ENCODE measurements around the gene CYP27C1. TPM values are rescaled to one million over a fixed set of nuclear protein-coding genes. Genes with fewer than 3 reads are reported as not detected.

CYP27C1 gene
- total RNA-seq, 1 donor from 2014 or later = 3.0 TPM

GRCh38 chr2:127235082-127235702 is 15.1 kb upstream of the CYP27C1 start:
- no peak for DNase-seq (ENCODE audit: low spot score)
- no peaks in the 10 kb centered on the region for H3K4me1 Mint-ChIP-seq
- Histone ChIP-seq H3F3A (ENCODE audit: low read depth) (peaks cover 8% of the 10 kb centered on the region), H2AFZ (replicated peaks) (no peak overlapping the region), H3K4me3 (no peak overlapping the region), H4K20me1 (ENCODE audit: low read depth) (no peaks in the 10 kb centered on the region), H3K4me2 (peak overlapping the region; percentile 38), H3K27me3 (no peaks in the 10 kb centered on the region), H3K9ac (no peak overlapping the region), H3K9me3 (ENCODE audit: low read depth) (no peaks in the 10 kb centered on the region), H3K36me3 (no peaks in the 10 kb centered on the region), H3K4me1 (peaks cover 9% of the 10 kb centered on the region), H3K79me2 (ENCODE audit: low read depth) (no peaks in the 10 kb centered on the region), H3K27ac (no peak overlapping the region)
- H3K27ac Mint-ChIP-seq = no peak overlapping the region
- no peak overlapping the region for H3K4me3 Mint-ChIP-seq
- TF ChIP-seq, protein P1, sequence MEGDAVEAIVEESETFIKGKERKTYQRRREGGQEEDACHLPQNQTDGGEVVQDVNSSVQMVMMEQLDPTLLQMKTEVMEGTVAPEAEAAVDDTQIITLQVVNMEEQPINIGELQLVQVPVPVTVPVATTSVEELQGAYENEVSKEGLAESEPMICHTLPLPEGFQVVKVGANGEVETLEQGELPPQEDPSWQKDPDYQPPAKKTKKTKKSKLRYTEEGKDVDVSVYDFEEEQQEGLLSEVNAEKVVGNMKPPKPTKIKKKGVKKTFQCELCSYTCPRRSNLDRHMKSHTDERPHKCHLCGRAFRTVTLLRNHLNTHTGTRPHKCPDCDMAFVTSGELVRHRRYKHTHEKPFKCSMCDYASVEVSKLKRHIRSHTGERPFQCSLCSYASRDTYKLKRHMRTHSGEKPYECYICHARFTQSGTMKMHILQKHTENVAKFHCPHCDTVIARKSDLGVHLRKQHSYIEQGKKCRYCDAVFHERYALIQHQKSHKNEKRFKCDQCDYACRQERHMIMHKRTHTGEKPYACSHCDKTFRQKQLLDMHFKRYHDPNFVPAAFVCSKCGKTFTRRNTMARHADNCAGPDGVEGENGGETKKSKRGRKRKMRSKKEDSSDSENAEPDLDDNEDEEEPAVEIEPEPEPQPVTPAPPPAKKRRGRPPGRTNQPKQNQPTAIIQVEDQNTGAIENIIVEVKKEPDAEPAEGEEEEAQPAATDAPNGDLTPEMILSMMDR (IDR thresholded peaks at IDR 0.05) = no peak
- TF ChIP-seq EZH2phosphoT487 (IDR thresholded peaks at IDR 0.05) = no peak
- no peak for TF ChIP-seq EZH2 (IDR thresholded peaks at IDR 0.05)
- no peaks in the 10 kb centered on the region for H3K36me3 Mint-ChIP-seq
- H3K9me3 Mint-ChIP-seq = peaks cover 9% of the 10 kb centered on the region
- peaks cover 4% of the 10 kb centered on the region for H3K27me3 Mint-ChIP-seq (ENCODE audit: insufficient read depth, low read depth)

- no peaks in the 10 kb centered on the region for H3K27me3 ChIP-seq
- H3K4me1 ChIP-seq = peaks cover 9% of the 10 kb centered on the region
- TF ChIP-seq EZH2phosphoT487 (IDR thresholded peaks at IDR 0.05) (no peak), EZH2 (IDR thresholded peaks at IDR 0.05) (no peak)
- TF ChIP-seq, protein P1 (IDR thresholded peaks at IDR 0.05) = no peak
- Mint-ChIP-seq H3K4me3 (no peak overlapping the region), H3K36me3 (no peaks in the 10 kb centered on the region), H3K9me3 (peaks cover 7% of the 10 kb centered on the region), H3K4me1 (no peaks in the 10 kb centered on the region), H3K27ac (no peak overlapping the region), H3K27me3 (ENCODE audit: insufficient read depth, low read depth) (peaks cover 2% of the 10 kb centered on the region)
- no peaks in the 10 kb centered on the region for H3K79me2 ChIP-seq (ENCODE audit: low read depth)
- no peak overlapping the region for H3K4me2 ChIP-seq
- H3K9me3 ChIP-seq (ENCODE audit: low read depth) = no peaks in the 10 kb centered on the region
- no peak overlapping the region for H3K9ac ChIP-seq
- H3K36me3 ChIP-seq = no peaks in the 10 kb centered on the region
- H3F3A ChIP-seq (ENCODE audit: low read depth) = peaks cover 8% of the 10 kb centered on the region
- no peak for DNase-seq (ENCODE audit: low spot score)
- H3K4me3 ChIP-seq = no peak overlapping the region
- no peak overlapping the region for H2AFZ ChIP-seq (replicated peaks)
- no peak overlapping the region for H3K27ac ChIP-seq
- H4K20me1 ChIP-seq (ENCODE audit: low read depth) = no peaks in the 10 kb centered on the region
These were observed 13.6 kb upstream of the CYP27C1 start for GRCh38 chr2:127233710-127234109.

GRCh38 chr2:127231130-127231865 is 11.2 kb upstream of the CYP27C1 start:
- Histone ChIP-seq H3K79me2 (ENCODE audit: low read depth) (no peaks in the 10 kb centered on the region), H3K9ac (no peak overlapping the region), H4K20me1 (ENCODE audit: low read depth) (no peaks in the 10 kb centered on the region), H3F3A (ENCODE audit: low read depth) (peaks cover 8% of the 10 kb centered on the region), H3K4me1 (peaks cover 9% of the 10 kb centered on the region), H3K4me3 (no peak overlapping the region), H2AFZ (replicated peaks) (no peak overlapping the region), H3K9me3 (ENCODE audit: low read depth) (no peaks in the 10 kb centered on the region), H3K27ac (no peak overlapping the region), H3K27me3 (no peaks in the 10 kb centered on the region), H3K4me2 (no peak overlapping the region), H3K36me3 (no peaks in the 10 kb centered on the region)
- Mint-ChIP-seq H3K9me3 (no peaks in the 10 kb centered on the region), H3K27ac (no peak overlapping the region), H3K36me3 (no peaks in the 10 kb centered on the region), H3K27me3 (ENCODE audit: insufficient read depth, low read depth) (peaks cover 1% of the 10 kb centered on the region), H3K4me1 (no peaks in the 10 kb centered on the region), H3K4me3 (no peak overlapping the region)
- TF ChIP-seq EZH2 (IDR thresholded peaks at IDR 0.05) (no peak), EZH2phosphoT487 (IDR thresholded peaks at IDR 0.05) (no peak)
- TF ChIP-seq, protein P1 (IDR thresholded peaks at IDR 0.05) = no peak
- DNase-seq (ENCODE audit: low spot score) = no peak
